ENCODE results near the gene PANK4.
"Not testable (repeated sequence)": the region's sequence is repeated elsewhere in the genome, so short reads cannot be mapped to it uniquely, and the experiment has no call there.

PANK4 gene

DNA sequence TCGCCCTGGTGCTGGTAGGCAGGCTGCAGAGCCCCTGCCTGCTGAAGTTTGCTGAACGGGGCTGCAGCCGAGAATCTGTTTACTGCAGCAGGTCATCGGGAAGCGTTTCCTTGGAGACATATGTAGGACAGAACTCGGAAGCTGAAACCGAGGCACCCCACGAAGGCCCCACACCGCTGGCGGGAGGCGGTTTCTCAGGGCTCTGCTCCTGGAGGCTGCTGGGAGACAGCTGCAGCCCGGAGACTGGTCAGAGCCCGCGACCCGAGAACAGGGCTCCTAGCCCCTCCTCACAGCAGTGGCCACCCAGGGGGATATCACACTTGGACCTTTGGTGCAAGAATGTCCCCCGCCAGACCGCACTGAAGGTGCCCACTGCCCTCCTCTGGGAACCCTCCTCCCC is 63.0 kb downstream of the PANK4 start:
- no peak for DNase-seq (ENCODE audit: low read depth)
- TF ChIP-seq, protein P1, sequence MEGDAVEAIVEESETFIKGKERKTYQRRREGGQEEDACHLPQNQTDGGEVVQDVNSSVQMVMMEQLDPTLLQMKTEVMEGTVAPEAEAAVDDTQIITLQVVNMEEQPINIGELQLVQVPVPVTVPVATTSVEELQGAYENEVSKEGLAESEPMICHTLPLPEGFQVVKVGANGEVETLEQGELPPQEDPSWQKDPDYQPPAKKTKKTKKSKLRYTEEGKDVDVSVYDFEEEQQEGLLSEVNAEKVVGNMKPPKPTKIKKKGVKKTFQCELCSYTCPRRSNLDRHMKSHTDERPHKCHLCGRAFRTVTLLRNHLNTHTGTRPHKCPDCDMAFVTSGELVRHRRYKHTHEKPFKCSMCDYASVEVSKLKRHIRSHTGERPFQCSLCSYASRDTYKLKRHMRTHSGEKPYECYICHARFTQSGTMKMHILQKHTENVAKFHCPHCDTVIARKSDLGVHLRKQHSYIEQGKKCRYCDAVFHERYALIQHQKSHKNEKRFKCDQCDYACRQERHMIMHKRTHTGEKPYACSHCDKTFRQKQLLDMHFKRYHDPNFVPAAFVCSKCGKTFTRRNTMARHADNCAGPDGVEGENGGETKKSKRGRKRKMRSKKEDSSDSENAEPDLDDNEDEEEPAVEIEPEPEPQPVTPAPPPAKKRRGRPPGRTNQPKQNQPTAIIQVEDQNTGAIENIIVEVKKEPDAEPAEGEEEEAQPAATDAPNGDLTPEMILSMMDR (conservative IDR thresholded peaks at IDR 0.05; ENCODE audit: control insufficient read depth, insufficient read depth, low read depth, low read length) = no peak
- H3K4me3 ChIP-seq (ENCODE audit: control insufficient read depth, low read depth, low read length) = no peak overlapping the region

DNA sequence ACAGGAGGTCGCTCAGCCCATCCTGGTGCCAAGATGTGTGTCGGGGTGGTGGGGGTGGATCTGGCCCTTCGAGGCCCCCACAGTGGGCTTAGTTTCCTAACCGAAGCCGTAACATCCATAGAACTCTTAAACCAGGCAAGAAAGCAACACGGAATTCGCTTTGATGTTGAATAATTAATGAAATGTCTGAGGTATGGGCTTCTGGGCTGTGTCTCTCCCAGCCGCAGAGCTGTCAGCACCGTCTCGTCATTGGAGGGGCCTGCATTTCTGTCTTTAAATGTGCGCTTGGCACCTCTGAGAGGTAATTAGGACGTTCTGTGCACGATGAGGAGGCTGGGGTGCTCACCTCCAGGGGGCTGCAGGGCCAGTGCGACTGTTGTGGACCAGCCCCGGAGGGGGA is 63.6 kb downstream of the PANK4 start:
- H3K4me3 ChIP-seq (ENCODE audit: control insufficient read depth, low read depth, low read length) = no peak overlapping the region
- DNase-seq (ENCODE audit: low read depth) = no peak
- TF ChIP-seq, protein P1 (conservative IDR thresholded peaks at IDR 0.05; ENCODE audit: control insufficient read depth, insufficient read depth, low read depth, low read length) = no peak

DNA sequence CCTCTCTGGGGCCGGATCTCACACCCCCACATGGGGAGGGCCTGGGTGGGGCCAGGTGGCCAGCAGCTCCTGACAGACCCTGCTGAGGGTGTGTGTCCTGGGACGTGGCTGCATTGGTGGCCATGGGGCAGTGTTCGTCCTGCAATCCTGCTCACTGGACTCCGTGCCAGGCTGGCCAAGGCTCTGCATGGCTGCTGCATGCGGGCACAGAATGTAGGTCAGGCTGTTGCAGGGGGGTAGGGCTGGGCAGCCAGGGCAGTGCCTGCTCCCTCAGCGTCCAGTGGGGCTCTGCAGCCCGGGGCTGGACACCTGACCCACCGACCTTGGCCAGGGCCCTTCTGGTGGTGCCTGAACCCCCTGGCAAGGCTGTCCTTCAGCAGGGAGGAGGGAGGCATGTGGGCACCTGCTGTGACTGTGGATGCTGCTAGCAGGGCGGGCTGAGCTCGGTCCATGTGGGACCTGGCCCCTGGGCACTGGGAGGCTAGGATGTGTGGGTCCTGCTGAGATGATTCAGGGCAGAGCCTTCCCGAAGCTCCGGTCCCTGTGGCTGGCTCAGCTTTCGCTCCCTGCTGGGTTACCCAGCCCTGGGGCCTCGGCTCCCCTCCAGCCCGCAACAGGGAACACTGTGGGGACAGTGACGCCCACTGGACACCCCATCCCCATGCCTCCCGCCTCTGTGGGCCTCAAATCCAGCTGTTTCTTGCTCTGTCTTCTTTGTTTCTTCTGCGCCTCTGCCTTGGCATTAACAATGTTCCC is 65.2 kb downstream of the PANK4 start:
- no peak overlapping the region for H3K4me3 ChIP-seq (ENCODE audit: control insufficient read depth, low read depth, low read length)
- TF ChIP-seq, protein P1 (conservative IDR thresholded peaks at IDR 0.05; ENCODE audit: control insufficient read depth, insufficient read depth, low read depth, low read length) = no peak
- DNase-seq (ENCODE audit: low read depth) = no peak

DNA sequence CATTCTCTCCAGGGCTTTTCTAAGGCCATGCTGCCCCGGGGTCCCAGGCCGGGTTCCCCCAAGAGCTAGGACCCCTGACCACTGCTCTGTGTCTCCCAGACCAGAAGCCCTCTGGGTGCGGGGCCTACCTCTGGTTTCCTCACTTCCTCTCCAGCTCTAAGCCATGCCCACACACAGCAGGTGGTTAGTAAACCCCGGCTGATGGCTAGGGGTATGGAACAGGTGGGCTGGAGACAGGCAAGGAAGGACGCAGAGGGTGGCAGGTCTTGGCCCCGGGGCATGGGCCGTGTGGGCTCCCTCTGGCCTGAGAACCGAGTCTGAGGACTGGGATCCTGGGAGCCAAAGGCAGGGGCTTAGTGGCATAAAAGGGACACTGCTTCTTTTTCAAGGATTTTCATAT is 66.2 kb downstream of the PANK4 start:
- TF ChIP-seq, protein P1 (conservative IDR thresholded peaks at IDR 0.05; ENCODE audit: control insufficient read depth, insufficient read depth, low read depth, low read length) = no peak
- no peak for DNase-seq (ENCODE audit: low read depth)

DNA sequence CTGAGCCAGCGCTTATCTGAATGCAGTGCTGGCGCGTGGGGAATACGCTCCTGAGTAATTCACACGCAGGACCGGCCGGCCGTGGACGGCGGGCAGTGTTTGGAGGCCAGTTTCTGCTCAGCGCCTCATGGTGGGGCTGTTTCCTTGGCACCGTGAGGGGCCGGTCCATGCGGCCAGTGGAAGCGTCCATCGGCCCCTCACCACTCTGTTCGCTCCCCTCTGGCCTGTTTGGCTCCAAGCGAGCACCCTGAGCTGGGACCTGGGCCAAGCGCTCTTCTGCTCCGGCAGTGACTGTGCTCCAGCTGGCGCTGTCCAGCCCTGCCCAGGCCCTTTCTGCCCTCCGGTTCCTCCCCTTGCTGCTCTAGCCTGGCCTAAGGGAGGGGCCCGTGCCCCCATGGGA is 66.6 kb downstream of the PANK4 start:
- peak; percentile 60 for DNase-seq (ENCODE audit: low read depth)
- H3K4me3 ChIP-seq (ENCODE audit: control insufficient read depth, low read depth, low read length) = no peak overlapping the region
- TF ChIP-seq, protein P1 (conservative IDR thresholded peaks at IDR 0.05; ENCODE audit: control insufficient read depth, insufficient read depth, low read depth, low read length) = peak; percentile 27

More for the DNA sequence above, 66.2 kb downstream of the PANK4 start:
- H3K4me3 ChIP-seq (ENCODE audit: control insufficient read depth, low read depth, low read length) = no peak overlapping the region

DNA sequence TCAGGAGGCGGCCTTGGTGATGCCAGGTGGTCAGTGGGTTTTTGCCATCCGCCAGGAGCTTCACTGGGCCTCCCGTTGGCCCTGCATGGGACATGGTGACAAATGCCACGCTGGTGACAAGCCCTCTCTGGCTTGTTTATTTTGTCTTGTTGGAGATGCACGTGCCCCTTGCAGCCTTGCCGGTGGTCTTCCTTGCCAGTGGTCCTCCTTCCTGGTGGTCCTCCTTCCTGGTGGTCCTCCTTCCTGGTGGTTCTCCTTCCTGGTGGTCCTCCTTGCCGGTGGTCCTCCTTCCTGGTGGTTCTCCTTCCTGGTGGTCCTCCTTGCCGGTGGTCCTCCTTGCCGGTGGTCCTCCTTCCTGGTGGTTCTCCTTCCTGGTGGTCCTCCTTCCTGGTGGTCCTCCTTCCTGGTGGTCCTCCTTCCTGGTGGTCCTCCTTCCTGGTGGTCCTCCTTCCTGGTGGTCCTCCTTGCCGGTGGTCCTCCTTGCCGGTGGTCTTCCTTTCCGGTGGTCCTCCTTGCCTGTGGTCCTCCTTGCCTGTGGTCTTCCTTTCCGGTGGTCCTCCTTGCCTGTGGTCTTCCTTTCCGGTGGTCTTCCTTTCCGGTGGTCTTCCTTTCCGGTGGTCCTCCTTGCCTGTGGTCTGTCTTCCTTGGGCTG is 67.2 kb downstream of the PANK4 start:
- H3K4me3 ChIP-seq (ENCODE audit: control insufficient read depth, low read depth, low read length); DNase-seq (ENCODE audit: low read depth): not testable (repeated sequence)

DNA sequence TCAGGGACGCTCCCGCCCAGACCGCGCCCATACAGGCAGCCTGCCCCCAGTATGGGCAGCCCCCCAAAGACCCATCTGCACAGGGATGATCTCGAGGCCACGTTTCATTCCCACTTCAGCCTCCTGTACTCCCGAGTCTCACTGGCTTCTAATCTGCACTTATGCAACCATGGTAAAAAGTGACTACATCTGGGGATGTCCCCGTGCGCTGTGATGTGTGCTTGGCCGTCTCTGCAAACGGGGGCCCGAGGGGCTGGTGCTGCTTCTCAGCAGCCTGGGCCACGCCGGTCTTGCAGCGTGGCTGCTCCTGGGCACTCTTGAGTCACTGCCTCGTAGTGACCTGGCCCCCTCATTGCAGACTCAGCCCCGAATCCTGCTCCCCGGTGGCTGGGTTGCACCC is 67.7 kb downstream of the PANK4 start:
- TF ChIP-seq, protein P1 (conservative IDR thresholded peaks at IDR 0.05; ENCODE audit: control insufficient read depth, insufficient read depth, low read depth, low read length) = no peak
- no peak for DNase-seq (ENCODE audit: low read depth)
- no peak overlapping the region for H3K4me3 ChIP-seq (ENCODE audit: control insufficient read depth, low read depth, low read length)
